GM12878 (cell line): ENCODE data around the gene UBASH3A. TPM values are rescaled to one million over a fixed set of nuclear protein-coding genes. Genes with fewer than 3 reads are reported as not detected.
A peak's percentile ranks its signal among the peaks of the same experiment; 100 is the strongest.

Source experiments
- ATAC-seq: fragments of 200-7000 bp; cut with Tn5 transposase; 3 replicates; pipeline ENCODE4 v1.9.1; 2020; ENCODE audit warnings: mild to moderate bottlenecking, moderate library complexity
- BruUV-seq: library from RNA; stranded (reverse); fragments of 400-500 nt; replicated peaks from 2 replicates; lab custom pipeline; 2021; lab: Mats Ljungman, UMichigan
- CTCF ChIA-PET: fragments of 300-600 bp; sonication (Branson Sonifier 250); formaldehyde crosslinking; extraction: SDS; loops from one replicate; lab custom pipeline; 2021; ENCODE audit warnings: inconsistent platforms; lab: Yijun Ruan, JAX
- POLR2A ChIA-PET: fragments of 350-600 bp; formaldehyde crosslinking; extraction: SDS; loops from one replicate; lab custom pipeline; 2021; ENCODE audit warnings: inconsistent platforms; lab: Charles Lee
- RAD21 ChIA-PET: fragments of 300-600 bp; sonication (Branson Sonifier 250); formaldehyde crosslinking; loops from one replicate; lab custom pipeline; 2023; ENCODE audit warnings: antibody characterized with exemption; ENCODE audit not compliant: unreplicated experiment; lab: Charles Lee
- SMC1A ChIA-PET: fragments of 300-600 bp; sonication (Branson Sonifier 250); formaldehyde crosslinking; loops from one replicate; lab custom pipeline; 2023; ENCODE audit not compliant: unreplicated experiment, uncharacterized antibody; lab: Charles Lee
- DNase-seq: peaks from one replicate; pipeline ENCODE4 v3.0.0-alpha.2; 2011; ENCODE audit warnings: low read depth, low spot score
- FAIRE-seq: peaks from 3 replicates; lab custom pipeline; 2011; peaks lifted over from hg19 to GRCh38; lab: Jason Lieb, UNC
- H2AFZ ChIP-seq: 2 replicates; pipeline ENCODE4 v1.6.0; 2011; ENCODE audit warnings: low read depth, low read length, control low read depth; ENCODE audit not compliant: control insufficient read depth
- H3K27ac ChIP-seq: 2 replicates; pipeline ENCODE4 v1.5.1; 2011; ENCODE audit warnings: control low read depth; ENCODE audit not compliant: control insufficient read depth, insufficient read depth
- H3K27me3 ChIP-seq, 2 experiments: replicated peaks in 1 of 2; 2 replicates each; pipeline versions ENCODE4 v1.6.0 to v1.6.1; 2011; ENCODE audit warnings: low read length in 1 of 2; ENCODE audit not compliant: control insufficient read depth in 2 of 2, insufficient read depth in 2 of 2
- H3K36me3 ChIP-seq, 2 experiments: 2 replicates each; pipeline ENCODE4 v1.5.1; 2011; ENCODE audit warnings: low read length in 1 of 2; ENCODE audit not compliant: control insufficient read depth in 2 of 2, insufficient read depth in 2 of 2
- H3K4me1 ChIP-seq: 2 replicates; pipeline ENCODE4 v1.6.1; 2011; ENCODE audit warnings: mild to moderate bottlenecking, low read length, moderate library complexity, mixed read lengths; ENCODE audit not compliant: control insufficient read depth, insufficient read depth
- H3K4me2 ChIP-seq: 2 replicates; pipeline ENCODE4 v1.6.0; 2011; ENCODE audit warnings: control low read depth; ENCODE audit not compliant: control insufficient read depth, insufficient read depth
- H3K4me3 ChIP-seq: fragments of 200-600 bp; sonication (generic); 2 replicates; pipeline ENCODE4 v1.5.1; 2016
- H3K79me2 ChIP-seq: 2 replicates; pipeline ENCODE4 v1.6.0; 2011; ENCODE audit warnings: low read length; ENCODE audit not compliant: control insufficient read depth, insufficient read depth
- H3K9ac ChIP-seq: 2 replicates; pipeline ENCODE4 v1.8.0; 2011; ENCODE audit warnings: low read length, control low read depth, mixed read lengths; ENCODE audit not compliant: control insufficient read depth, insufficient read depth
- H3K9me3 ChIP-seq: replicated peaks from 3 replicates; pipeline ENCODE4 v1.5.1; 2011; ENCODE audit warnings: mild to moderate bottlenecking, low read length; ENCODE audit not compliant: control insufficient read depth, insufficient read depth
- H4K20me1 ChIP-seq: 2 replicates; pipeline ENCODE4 v1.6.0; 2011; ENCODE audit not compliant: control insufficient read depth, insufficient read depth
- CBFB ChIP-seq: IDR thresholded peaks from 2 replicates; pipeline ENCODE4 v1.6.1; 2016; ENCODE audit warnings: antibody characterized with exemption, low read depth
- ESRRA ChIP-seq: IDR thresholded peaks from 2 replicates; pipeline ENCODE4 v1.6.1; 2012; ENCODE audit warnings: mild to moderate bottlenecking, low read length, improper control_type of control experiment
- ETV6 ChIP-seq, 2 experiments: fragments of 450-650 bp in 1 of 2; IDR thresholded peaks in 1 of 2; conservative IDR thresholded peaks in 1 of 2; 2 replicates each; pipeline ENCODE4 v1.6.1; 2014; ENCODE audit warnings: antibody characterized with exemption in 1 of 2, borderline replicate concordance in 1 of 2, low read depth in 1 of 2, mild to moderate bottlenecking in 1 of 2, moderate library complexity in 1 of 2
- HCFC1 ChIP-seq: fragments of 150-350 bp; IDR thresholded peaks from 2 replicates; pipeline ENCODE4 v1.6.1; 2014; ENCODE audit warnings: low read length
- IKZF1 ChIP-seq: fragments of 450-650 bp; conservative IDR thresholded peaks from 2 replicates; pipeline ENCODE4 v1.6.1; 2017; ENCODE audit warnings: antibody characterized with exemption, mild to moderate bottlenecking
- NR2C1 ChIP-seq: fragments of 450-650 bp; IDR thresholded peaks from 2 replicates; pipeline ENCODE4 v1.6.1; 2017; ENCODE audit warnings: antibody characterized with exemption, mild to moderate bottlenecking, moderate library complexity
- NR2F1 ChIP-seq: fragments of 450-650 bp; conservative IDR thresholded peaks from 2 replicates; pipeline ENCODE4 v1.6.1; 2017; ENCODE audit warnings: mild to moderate bottlenecking
- PML ChIP-seq: IDR thresholded peaks from 2 replicates; pipeline ENCODE4 v1.6.1; 2012; ENCODE audit warnings: low read length, inconsistent platforms
- SKIL ChIP-seq: fragments of 450-650 bp; IDR thresholded peaks from 2 replicates; pipeline ENCODE4 v1.6.1; 2017; ENCODE audit warnings: mild to moderate bottlenecking, low read depth, inconsistent platforms; ENCODE audit not compliant: poor library complexity, severe bottlenecking
- SP1 ChIP-seq: IDR thresholded peaks from one replicate; pipeline ENCODE4 v1.6.1; 2011; ENCODE audit warnings: low read depth, low read length
- TCF3 ChIP-seq: IDR thresholded peaks from 2 replicates; pipeline ENCODE4 v1.6.1; 2012; ENCODE audit warnings: low read depth, mild to moderate bottlenecking, low read length, borderline replicate concordance; ENCODE audit not compliant: insufficient read depth
- WGBS: methylation state at CpG from one replicate; pipeline ENCODE4 v1.1.6; 2016; ENCODE audit warnings: low lambda C conversion rate; ENCODE audit not compliant: insufficient replicate concordance, insufficient coverage; ENCODE audit errors: missing lambda C conversion rate; 5-methylcytosine and 5-hydroxymethylcytosine counted together
- in situ Hi-C: fragments of 300-500 bp; cut with MboI; formaldehyde crosslinking; loops from 9 replicates; pipeline ENCODE4 v1.14.3; 2018; ENCODE audit warnings: mixed read lengths
- intact Hi-C: fragments of 100-400 bp; cut with micrococcal nuclease; formaldehyde crosslinking; loops from one replicate; pipeline ENCODE4 v1.14.2; 2022; ENCODE audit not compliant: unreplicated experiment
- polyA plus RNA-seq, 11 experiments: library from polyadenylated mRNA; depleted of rRNA in 4 of 11; unstranded in 6 of 11; stranded (reverse) in 5 of 11; fragments of >200 nt; fragmentation: Nextera tagmentation in 4 of 11; fragmentation: Illumina TruSeq in 1 of 11; extraction: Ambion mirVana in 4 of 11; extraction: Trizol in 1 of 11; gene quantifications; 1 replicate in 1 of 11; 2 replicates in 10 of 11; pipeline versions ENCODE4 v1.2.1 to v1.2.3, GENCODE V29; 2011 to 2016; ENCODE audit warnings: inconsistent platforms in 2 of 11, missing spikeins in 2 of 11, low read depth in 1 of 11
- total RNA-seq, 4 experiments: library from RNA; depleted of rRNA in 3 of 4; stranded (reverse); fragments of >200 nt in 3 of 4; fragmentation: Illumina TruSeq in 1 of 4; extraction: Trizol in 1 of 4; gene quantifications; 2 replicates each; pipeline versions ENCODE4 v1.2.1 to v1.2.3, GENCODE V29; 2013 to 2021

The UBASH3A gene
- total and polyA plus RNA-seq, 10 of the 15 experiments (the other 5 are each of a cell fraction or from before 2014, with no cell fraction given) = 0.04 to 0.39 (median 0.23) TPM; not detected in 1

GRCh38 chr21:42398436-42399028 lies 5.2 kb upstream of the UBASH3A start:
- Histone ChIP-seq H3K4me3 (no peak overlapping the region), H3K27ac (no peak overlapping the region), H3K4me1 (peaks cover 12% of the 10 kb centered on the region; the same call in 1 of the 2 replicates), H3K36me3 (no peaks in the 10 kb centered on the region), H3K4me2 (no peak overlapping the region), H2AFZ (no peak overlapping the region)
- ATAC-seq = no peak
- RAD21 ChIA-PET = interaction anchor here (0.7 to 3.2 kb wide), 5 partner anchors 10 to 43 kb away, joined by 3 to 19 read pairs (median 6); no protein-coding TSS in a partner anchor
- BruUV-seq = no TSS peak
- SMC1A ChIA-PET = interaction anchor here (0.6 to 2.7 kb wide), 15 partner anchors 10 to 384 kb away, joined by 3 to 12 read pairs (median 5); no protein-coding TSS in a partner anchor
- POLR2A ChIA-PET = interaction anchor here (0.9 to 3.5 kb wide), 4 partner anchors 11 to 25 kb away, joined by 3 to 16 read pairs (median 4); no protein-coding TSS in a partner anchor
- CTCF ChIA-PET = interaction anchor here (0.9 to 1.4 kb wide), 6 partner anchors 11 to 160 kb away, joined by 3 to 6 read pairs (median 4); no protein-coding TSS in a partner anchor
- TF ChIP-seq PML = no peak
- TF ChIP-seq NR2F1 = 0 out of 2 replicates have a peak, but pooled peaks have one; percentile 23
- no peak for TF ChIP-seq IKZF1
- TF ChIP-seq CBFB = no peak
- no peak for TF ChIP-seq TCF3
- no peak for TF ChIP-seq SKIL
- TF ChIP-seq NR2C1 = 0 out of 2 replicates have a peak, but pooled peaks have one; percentile 26
- TF ChIP-seq ESRRA = no peak
- no peak for TF ChIP-seq ETV6 (conservative IDR thresholded peaks at IDR 0.05 in 1 of 2, IDR thresholded peaks at IDR 0.05 in 1 of 2; ENCODE audit: borderline replicate concordance in 1 of 2, low read depth in 1 of 2)
- no peak for TF ChIP-seq SP1
- no peak for TF ChIP-seq HCFC1
- TF ChIP-seq, all 136 proteins: peak for 2
- H4K20me1 ChIP-seq = no peaks in the 10 kb centered on the region
- no peaks in the 10 kb centered on the region for H3K27me3 ChIP-seq
- no peak overlapping the region for H3K9ac ChIP-seq
- 68% methylated on average over 12 of the region's 12 CpGs for WGBS
- intact Hi-C loops = no loop called here
- no peak for DNase-seq
- H3K9me3 ChIP-seq = peaks cover 5% of the 10 kb centered on the region; the same call in 1 of the 3 replicates
- no peak for FAIRE-seq
- peaks cover 3% of the 10 kb centered on the region for H3K79me2 ChIP-seq
- in situ Hi-C loops = no loop called here
